HG02571 (cell line): ENCODE measurements around the gene BACH2.

Source experiments
- ATAC-seq: cut with Tn5 transposase; IDR thresholded peaks from one replicate; pipeline ENCODE4 v1.9.1; 2021; ENCODE audit warnings: mild to moderate bottlenecking, moderate library complexity; ENCODE audit not compliant: unreplicated experiment

Gene BACH2

GRCh38 chr6:90106449-90106848 is 190.2 kb downstream of the BACH2 start:
- ATAC-seq = no peak

GRCh38 chr6:90105506-90106170 is 191.0 kb downstream of the BACH2 start:
- ATAC-seq = no peak

GRCh38 chr6:90103056-90103800 is 193.4 kb downstream of the BACH2 start:
- peak; percentile 61 for ATAC-seq

- ATAC-seq = no peak
Observed at GRCh38 chr6:90101403-90101802, 195.2 kb downstream of the BACH2 start.

GRCh38 chr6:90100059-90100665 is 196.5 kb downstream of the BACH2 start:
- ATAC-seq = no peak

GRCh38 chr6:90098627-90099026 is 198.0 kb downstream of the BACH2 start:
- no peak for ATAC-seq

GRCh38 chr6:90098001-90098531 is 198.6 kb downstream of the BACH2 start:
- ATAC-seq = no peak

- no peak for ATAC-seq
Observed at GRCh38 chr6:90097356-90097755, 199.3 kb downstream of the BACH2 start.

GRCh38 chr6:90096818-90097217 is 199.8 kb downstream of the BACH2 start:
- no peak for ATAC-seq

GRCh38 chr6:90095788-90096187 is 200.9 kb downstream of the BACH2 start:
- no peak for ATAC-seq

GRCh38 chr6:90095145-90095544 is 201.5 kb downstream of the BACH2 start:
- no peak for ATAC-seq

- no peak for ATAC-seq
Observed at GRCh38 chr6:90093558-90094073, 203.0 kb downstream of the BACH2 start.

- ATAC-seq = no peak
Observed at GRCh38 chr6:90090866-90091265, 205.8 kb downstream of the BACH2 start.

- ATAC-seq = no peak
Observed at GRCh38 chr6:90088009-90088408, 208.6 kb downstream of the BACH2 start.

GRCh38 chr6:90087106-90087833 is 209.4 kb downstream of the BACH2 start:
- no peak for ATAC-seq

GRCh38 chr6:90086517-90086916 is 210.1 kb downstream of the BACH2 start:
- ATAC-seq = no peak

- ATAC-seq = no peak
Observed at GRCh38 chr6:90083891-90084290, 212.8 kb downstream of the BACH2 start.

GRCh38 chr6:90082847-90083246 is 213.8 kb downstream of the BACH2 start:
- no peak for ATAC-seq

GRCh38 chr6:90080876-90081481 is 215.7 kb downstream of the BACH2 start:
- ATAC-seq = peak; percentile 73
